ENCODE data around the gene SH2B3.
"Not testable (repeated sequence)": the region's sequence is repeated elsewhere in the genome, so short reads cannot be mapped to it uniquely, and the experiment has no call there.

The SH2B3 gene

GRCh38 chr12:111455448-111456320, 50.0 kb downstream of the SH2B3 start:
- H3K9ac ChIP-seq (ENCODE audit: low read length) = no peak overlapping the region
- no peak overlapping the region for H3K27ac ChIP-seq (ENCODE audit: low read depth, low read length)
- H3K4me3 ChIP-seq (ENCODE audit: low read length) = no peak overlapping the region
- H3K36me3 ChIP-seq (ENCODE audit: control insufficient read depth, insufficient read depth, low read length) = peaks cover 25% of the 10 kb centered on the region
- no peaks in the 10 kb centered on the region for H3K4me1 ChIP-seq (ENCODE audit: control insufficient read depth, insufficient read depth, low read length)
- no peaks in the 10 kb centered on the region for H3K27me3 ChIP-seq (ENCODE audit: control insufficient read depth, insufficient read depth, low read length)

GRCh38 chr12:111457071-111457470, 51.3 kb downstream of the SH2B3 start:
- no peak overlapping the region for H3K27ac ChIP-seq (ENCODE audit: low read depth, low read length)
- no peaks in the 10 kb centered on the region for H3K4me1 ChIP-seq (ENCODE audit: control insufficient read depth, insufficient read depth, low read length)
- peaks cover 22% of the 10 kb centered on the region for H3K36me3 ChIP-seq (ENCODE audit: control insufficient read depth, insufficient read depth, low read length)
- no peak overlapping the region for H3K9ac ChIP-seq (ENCODE audit: low read length)
- no peaks in the 10 kb centered on the region for H3K27me3 ChIP-seq (ENCODE audit: control insufficient read depth, insufficient read depth, low read length)
- no peak overlapping the region for H3K4me3 ChIP-seq (ENCODE audit: low read length)

GRCh38 chr12:111457577-111457976, 51.9 kb downstream of the SH2B3 start:
- H3K27ac ChIP-seq (ENCODE audit: low read depth, low read length) = no peak overlapping the region
- no peaks in the 10 kb centered on the region for H3K27me3 ChIP-seq (ENCODE audit: control insufficient read depth, insufficient read depth, low read length)
- no peak overlapping the region for H3K9ac ChIP-seq (ENCODE audit: low read length)
- no peak overlapping the region for H3K4me3 ChIP-seq (ENCODE audit: low read length)
- peaks cover 22% of the 10 kb centered on the region for H3K36me3 ChIP-seq (ENCODE audit: control insufficient read depth, insufficient read depth, low read length)
- no peaks in the 10 kb centered on the region for H3K4me1 ChIP-seq (ENCODE audit: control insufficient read depth, insufficient read depth, low read length)

- H3K9ac ChIP-seq (ENCODE audit: low read length) = no peak overlapping the region
- no peak overlapping the region for H3K4me3 ChIP-seq (ENCODE audit: low read length)
- no peaks in the 10 kb centered on the region for H3K27me3 ChIP-seq (ENCODE audit: control insufficient read depth, insufficient read depth, low read length)
- H3K27ac ChIP-seq (ENCODE audit: low read depth, low read length) = no peak overlapping the region
- H3K36me3 ChIP-seq (ENCODE audit: control insufficient read depth, insufficient read depth, low read length) = peaks cover 15% of the 10 kb centered on the region
- no peaks in the 10 kb centered on the region for H3K4me1 ChIP-seq (ENCODE audit: control insufficient read depth, insufficient read depth, low read length)
Observed at GRCh38 chr12:111458546-111459172, 52.9 kb downstream of the SH2B3 start.

GRCh38 chr12:111460111-111460510, 54.4 kb downstream of the SH2B3 start:
- H3K9ac ChIP-seq (ENCODE audit: low read length); H3K27me3 ChIP-seq (ENCODE audit: control insufficient read depth, insufficient read depth, low read length); H3K27ac ChIP-seq (ENCODE audit: low read depth, low read length); H3K4me3 ChIP-seq (ENCODE audit: low read length); H3K4me1 ChIP-seq (ENCODE audit: control insufficient read depth, insufficient read depth, low read length): not testable (repeated sequence)
- H3K36me3 ChIP-seq (ENCODE audit: control insufficient read depth, insufficient read depth, low read length) = peaks cover 12% of the 10 kb centered on the region

- Histone ChIP-seq H3K4me1 (ENCODE audit: control insufficient read depth, insufficient read depth, low read length) (no peaks in the 10 kb centered on the region), H3K27ac (ENCODE audit: low read depth, low read length) (no peak overlapping the region), H3K9ac (ENCODE audit: low read length) (no peak overlapping the region), H3K27me3 (ENCODE audit: control insufficient read depth, insufficient read depth, low read length) (no peaks in the 10 kb centered on the region), H3K4me3 (ENCODE audit: low read length) (no peak overlapping the region), H3K36me3 (ENCODE audit: control insufficient read depth, insufficient read depth, low read length) (no peaks in the 10 kb centered on the region)
Observed at GRCh38 chr12:111462210-111462769, 56.6 kb downstream of the SH2B3 start.

GRCh38 chr12:111467092-111467856, 61.6 kb downstream of the SH2B3 start:
- H3K4me1 ChIP-seq (ENCODE audit: control insufficient read depth, insufficient read depth, low read length) = no peaks in the 10 kb centered on the region
- no peak overlapping the region for H3K4me3 ChIP-seq (ENCODE audit: low read length)
- peak overlapping the region; percentile 2 for H3K27ac ChIP-seq (ENCODE audit: low read depth, low read length)
- H3K36me3 ChIP-seq (ENCODE audit: control insufficient read depth, insufficient read depth, low read length) = peaks cover 5% of the 10 kb centered on the region
- H3K27me3 ChIP-seq (ENCODE audit: control insufficient read depth, insufficient read depth, low read length) = no peaks in the 10 kb centered on the region
- H3K9ac ChIP-seq (ENCODE audit: low read length) = no peak overlapping the region

- Histone ChIP-seq H3K9ac (ENCODE audit: low read length) (no peak overlapping the region), H3K36me3 (ENCODE audit: control insufficient read depth, insufficient read depth, low read length) (peaks cover 5% of the 10 kb centered on the region), H3K4me3 (ENCODE audit: low read length) (no peak overlapping the region), H3K4me1 (ENCODE audit: control insufficient read depth, insufficient read depth, low read length) (no peaks in the 10 kb centered on the region), H3K27me3 (ENCODE audit: control insufficient read depth, insufficient read depth, low read length) (no peaks in the 10 kb centered on the region), H3K27ac (ENCODE audit: low read depth, low read length) (peak overlapping the region; percentile 2)
Observed at GRCh38 chr12:111467857-111468241, 62.1 kb downstream of the SH2B3 start.

- Histone ChIP-seq H3K4me1 (ENCODE audit: control insufficient read depth, insufficient read depth, low read length) (no peaks in the 10 kb centered on the region), H3K9ac (ENCODE audit: low read length) (no peak overlapping the region), H3K4me3 (ENCODE audit: low read length) (no peak overlapping the region), H3K36me3 (ENCODE audit: control insufficient read depth, insufficient read depth, low read length) (peaks cover 8% of the 10 kb centered on the region), H3K27me3 (ENCODE audit: control insufficient read depth, insufficient read depth, low read length) (no peaks in the 10 kb centered on the region), H3K27ac (ENCODE audit: low read depth, low read length) (no peak overlapping the region)
Observed at GRCh38 chr12:111469401-111469800, 63.7 kb downstream of the SH2B3 start.

GRCh38 chr12:111471236-111471635, 65.5 kb downstream of the SH2B3 start:
- no peaks in the 10 kb centered on the region for H3K4me1 ChIP-seq (ENCODE audit: control insufficient read depth, insufficient read depth, low read length)
- no peaks in the 10 kb centered on the region for H3K27me3 ChIP-seq (ENCODE audit: control insufficient read depth, insufficient read depth, low read length)
- H3K4me3 ChIP-seq (ENCODE audit: low read length) = no peak overlapping the region
- H3K9ac ChIP-seq (ENCODE audit: low read length) = no peak overlapping the region
- peaks cover 12% of the 10 kb centered on the region for H3K36me3 ChIP-seq (ENCODE audit: control insufficient read depth, insufficient read depth, low read length)
- H3K27ac ChIP-seq (ENCODE audit: low read depth, low read length) = no peak overlapping the region

- Histone ChIP-seq H3K9ac (ENCODE audit: low read length) (no peak overlapping the region), H3K27me3 (ENCODE audit: control insufficient read depth, insufficient read depth, low read length) (no peaks in the 10 kb centered on the region), H3K4me3 (ENCODE audit: low read length) (no peak overlapping the region), H3K4me1 (ENCODE audit: control insufficient read depth, insufficient read depth, low read length) (no peaks in the 10 kb centered on the region), H3K36me3 (ENCODE audit: control insufficient read depth, insufficient read depth, low read length) (peaks cover 15% of the 10 kb centered on the region), H3K27ac (ENCODE audit: low read depth, low read length) (no peak overlapping the region)
Observed at GRCh38 chr12:111482462-111482861, 76.7 kb downstream of the SH2B3 start.

GRCh38 chr12:111488271-111488670, 82.5 kb downstream of the SH2B3 start:
- Histone ChIP-seq H3K9ac (ENCODE audit: low read length) (no peak overlapping the region), H3K4me1 (ENCODE audit: control insufficient read depth, insufficient read depth, low read length) (no peaks in the 10 kb centered on the region), H3K27ac (ENCODE audit: low read depth, low read length) (no peak overlapping the region), H3K27me3 (ENCODE audit: control insufficient read depth, insufficient read depth, low read length) (no peaks in the 10 kb centered on the region), H3K4me3 (ENCODE audit: low read length) (no peak overlapping the region), H3K36me3 (ENCODE audit: control insufficient read depth, insufficient read depth, low read length) (peaks cover 22% of the 10 kb centered on the region)

Data from rectal smooth muscle tissue (tissue), 1 donor.